Measurements from ENCODE around the gene PTPRD.

DNA sequence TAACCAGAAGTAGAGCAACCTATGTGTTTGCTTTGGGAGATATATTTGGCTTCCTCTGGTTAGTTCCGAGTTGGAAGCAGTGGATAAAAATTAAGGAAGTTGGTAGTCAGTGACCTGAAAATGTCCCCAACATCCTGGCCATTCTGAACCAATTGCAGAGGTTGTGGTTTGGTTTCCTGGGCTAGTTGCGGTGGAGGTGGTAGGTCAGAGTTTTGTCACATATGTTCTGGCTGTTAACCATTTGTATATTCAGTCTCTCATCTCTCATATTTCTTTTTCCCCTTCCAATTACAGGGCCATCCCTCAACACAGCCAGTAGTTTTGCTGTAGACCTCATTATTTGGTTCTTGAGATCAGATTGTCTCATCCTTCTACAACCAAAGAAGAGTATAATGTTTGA, 1026.9 kb downstream of the PTPRD start:
- TF ChIP-seq, protein P1, sequence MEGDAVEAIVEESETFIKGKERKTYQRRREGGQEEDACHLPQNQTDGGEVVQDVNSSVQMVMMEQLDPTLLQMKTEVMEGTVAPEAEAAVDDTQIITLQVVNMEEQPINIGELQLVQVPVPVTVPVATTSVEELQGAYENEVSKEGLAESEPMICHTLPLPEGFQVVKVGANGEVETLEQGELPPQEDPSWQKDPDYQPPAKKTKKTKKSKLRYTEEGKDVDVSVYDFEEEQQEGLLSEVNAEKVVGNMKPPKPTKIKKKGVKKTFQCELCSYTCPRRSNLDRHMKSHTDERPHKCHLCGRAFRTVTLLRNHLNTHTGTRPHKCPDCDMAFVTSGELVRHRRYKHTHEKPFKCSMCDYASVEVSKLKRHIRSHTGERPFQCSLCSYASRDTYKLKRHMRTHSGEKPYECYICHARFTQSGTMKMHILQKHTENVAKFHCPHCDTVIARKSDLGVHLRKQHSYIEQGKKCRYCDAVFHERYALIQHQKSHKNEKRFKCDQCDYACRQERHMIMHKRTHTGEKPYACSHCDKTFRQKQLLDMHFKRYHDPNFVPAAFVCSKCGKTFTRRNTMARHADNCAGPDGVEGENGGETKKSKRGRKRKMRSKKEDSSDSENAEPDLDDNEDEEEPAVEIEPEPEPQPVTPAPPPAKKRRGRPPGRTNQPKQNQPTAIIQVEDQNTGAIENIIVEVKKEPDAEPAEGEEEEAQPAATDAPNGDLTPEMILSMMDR (conservative IDR thresholded peaks at IDR 0.05 in 1 of 2, IDR thresholded peaks at IDR 0.05 in 1 of 2; ENCODE audit: low read depth in 1 of 2, low read length in 2 of 2): no peak
- no peak for TF ChIP-seq EZH2 (IDR thresholded peaks at IDR 0.05; ENCODE audit: low read length, missing control alignments)

All from fibroblast of lung (primary cell).